COR-L47 (cell line): ENCODE data around the gene CLCN1.

Experiments
- DNase-seq: peaks from one replicate; lab custom pipeline; 2025; lab: John Stamatoyannopoulos, UW

The CLCN1 gene

GRCh38 chr7:143337216-143337615 lies 21.3 kb downstream of the CLCN1 start:
- DNase-seq = no peak

GRCh38 chr7:143341842-143342241 lies 25.9 kb downstream of the CLCN1 start:
- DNase-seq = no peak

- DNase-seq = no peak
Measured at GRCh38 chr7:143343596-143343995, 27.7 kb downstream of the CLCN1 start.

GRCh38 chr7:143345428-143345900 lies 29.6 kb downstream of the CLCN1 start:
- DNase-seq = peak; percentile 43

- DNase-seq = no peak
Measured at GRCh38 chr7:143346018-143346417, 30.1 kb downstream of the CLCN1 start.

- no peak for DNase-seq
Measured at GRCh38 chr7:143347950-143348349, 32.0 kb downstream of the CLCN1 start.

GRCh38 chr7:143351060-143351459 lies 35.1 kb downstream of the CLCN1 start:
- DNase-seq = no peak

GRCh38 chr7:143351574-143351973 lies 35.7 kb downstream of the CLCN1 start:
- DNase-seq = no peak

- no peak for DNase-seq
Measured at GRCh38 chr7:143352531-143353002, 36.7 kb downstream of the CLCN1 start.

- no peak for DNase-seq
Measured at GRCh38 chr7:143354376-143354775, 38.5 kb downstream of the CLCN1 start.

GRCh38 chr7:143354965-143355364 lies 39.1 kb downstream of the CLCN1 start:
- no peak for DNase-seq

- no peak for DNase-seq
Measured at GRCh38 chr7:143355450-143356385, 39.8 kb downstream of the CLCN1 start.

- no peak for DNase-seq
Measured at GRCh38 chr7:143356414-143357050, 40.6 kb downstream of the CLCN1 start.

GRCh38 chr7:143358626-143359025 lies 42.7 kb downstream of the CLCN1 start:
- no peak for DNase-seq

- no peak for DNase-seq
Measured at GRCh38 chr7:143359771-143360353, 44.0 kb downstream of the CLCN1 start.

- DNase-seq = peak; percentile 66
Measured at GRCh38 chr7:143360788-143361551, 45.1 kb downstream of the CLCN1 start.

GRCh38 chr7:143361552-143362130 lies 45.7 kb downstream of the CLCN1 start:
- DNase-seq = peak; percentile 66

- DNase-seq = peak; percentile 13
Measured at GRCh38 chr7:143362131-143363015, 46.5 kb downstream of the CLCN1 start, which contains the start of gene FAM131B. TSS of gene FAM131B (minus strand) at chr7:143362713. CDS start at chr7:143362603, 110 bp downstream.

GRCh38 chr7:143363016-143363937 lies 47.4 kb downstream of the CLCN1 start:
- no peak for DNase-seq
